HCT116 (cell line): ENCODE results near the gene CST4. TPM values are rescaled to one million over a fixed set of nuclear protein-coding genes. Genes with fewer than 3 reads are reported as not detected.

Experiments used
- ATAC-seq: fragments of 200-7000 bp; cut with Tn5 transposase; 2 replicates; pipeline ENCODE4 v1.9.1; 2020; ENCODE audit warnings: mild to moderate bottlenecking, moderate library complexity
- BruUV-seq: library from RNA; stranded (reverse); fragments of 400-500 nt; replicated peaks from 2 replicates; lab custom pipeline; 2021; lab: Mats Ljungman, UMichigan
- CTCF ChIA-PET: fragments of 300-600 bp; sonication (Branson Sonifier 250); formaldehyde crosslinking; loops from one replicate; lab custom pipeline; 2021; ENCODE audit warnings: antibody characterized with exemption; lab: Charles Lee
- POLR2A ChIA-PET: fragments of 300-600, 350-600 bp; sonication (Branson Sonifier 250); formaldehyde crosslinking; loops from one replicate; lab custom pipeline; 2021; ENCODE audit warnings: antibody characterized with exemption; lab: Charles Lee
- RAD21 ChIA-PET, 2 experiments: fragments of 300-600 bp; sonication (Branson Sonifier 250); formaldehyde crosslinking; loops; one replicate each; lab custom pipeline; 2023; ENCODE audit warnings: low total read pairs in 2 of 2; ENCODE audit not compliant: uncharacterized antibody in 2 of 2, unreplicated experiment in 2 of 2, low non-redundant PET in 1 of 2; lab: Charles Lee
- DNase-seq: peaks from one replicate; pipeline ENCODE4 v3.0.0-alpha.2; 2010; ENCODE audit warnings: low read depth, low spot score
- H2AFZ ChIP-seq: fragments of 200-600 bp; shearing (Covaris generic), sonication (generic); 2 replicates; pipeline ENCODE4 v1.6.1; 2017; ENCODE audit warnings: low read depth, mixed run types, mixed read lengths, antibody characterized with exemption, low read length; ENCODE audit not compliant: poor library complexity, severe bottlenecking
- H3K27ac ChIP-seq: 2 replicates; pipeline ENCODE4 v1.5.1; 2012; ENCODE audit warnings: low read depth, low read length
- H3K27me3 ChIP-seq: fragments of 200-600 bp; sonication (generic); 2 replicates; pipeline ENCODE4 v1.6.1; 2016; ENCODE audit warnings: mixed run types, low read length, mixed read lengths; ENCODE audit not compliant: insufficient read depth
- H3K36me3 ChIP-seq, 2 experiments: fragments of 200-500 bp in 1 of 2; fragments of 200-600 bp in 1 of 2; sonication (Bioruptor generic) in 1 of 2; sonication (generic) in 1 of 2; 2 replicates each; pipeline versions ENCODE4 v1.5.1 to v1.6.1; 2014 to 2016; ENCODE audit warnings: low read length in 2 of 2, inconsistent platforms in 1 of 2, mixed read lengths in 1 of 2, mixed run types in 1 of 2; ENCODE audit not compliant: insufficient read depth in 2 of 2, control insufficient read depth in 1 of 2
- H3K4me1 ChIP-seq, 2 experiments: fragments of 200-600 bp in 1 of 2; sonication (generic) in 1 of 2; 2 replicates each; pipeline versions ENCODE4 v1.5.1 to v1.6.1; 2012 to 2017; ENCODE audit warnings: low read length in 2 of 2, inconsistent platforms in 1 of 2, mild to moderate bottlenecking in 1 of 2, mixed read lengths in 1 of 2, mixed run types in 1 of 2, moderate library complexity in 1 of 2; ENCODE audit not compliant: insufficient read depth in 2 of 2, control insufficient read depth in 1 of 2
- H3K4me2 ChIP-seq: fragments of 200-600 bp; sonication (generic); 2 replicates; pipeline ENCODE4 v1.6.1; 2017; ENCODE audit warnings: mixed run types, low read length, mixed read lengths
- H3K4me3 ChIP-seq, 2 experiments: fragments of 200-600 bp in 1 of 2; sonication (generic) in 1 of 2; replicated peaks in 1 of 2; 2 replicates each; pipeline ENCODE4 v1.5.1; 2011 to 2016; ENCODE audit warnings: low read length in 2 of 2, control low read depth in 1 of 2, low read depth in 1 of 2, mild to moderate bottlenecking in 1 of 2, mixed read lengths in 1 of 2, mixed run types in 1 of 2
- H3K79me2 ChIP-seq: fragments of 200-600 bp; sonication (generic); 2 replicates; pipeline ENCODE4 v1.6.1; 2017; ENCODE audit warnings: mild to moderate bottlenecking, mixed run types, low read length, moderate library complexity, mixed read lengths; ENCODE audit not compliant: insufficient read depth
- H3K9ac ChIP-seq: fragments of 200-600 bp; sonication (generic); 2 replicates; pipeline ENCODE4 v1.6.1; 2016; ENCODE audit warnings: low read length, mixed read lengths
- H3K9me2 ChIP-seq: fragments of 200-600 bp; sonication (generic), shearing (Covaris generic); 2 replicates; pipeline ENCODE4 v1.6.1; 2017; ENCODE audit warnings: mixed run types, mild to moderate bottlenecking, moderate library complexity; ENCODE audit not compliant: insufficient read depth
- H3K9me3 ChIP-seq, 2 experiments: fragments of 200-500 bp in 1 of 2; fragments of 200-600 bp in 1 of 2; sonication (Bioruptor generic) in 1 of 2; sonication (generic) in 1 of 2; 2 replicates each; pipeline ENCODE4 v1.6.1; 2014 to 2017; ENCODE audit warnings: low read length in 2 of 2, mixed read lengths in 2 of 2, inconsistent platforms in 1 of 2, low read depth in 1 of 2, mild to moderate bottlenecking in 1 of 2, mixed run types in 1 of 2, moderate library complexity in 1 of 2; ENCODE audit not compliant: control insufficient read depth in 1 of 2, insufficient read depth in 1 of 2
- H4K20me1 ChIP-seq: fragments of 200-600 bp; sonication (generic), shearing (Covaris generic); 2 replicates; pipeline ENCODE4 v1.6.1; 2017; ENCODE audit warnings: mixed run types, mild to moderate bottlenecking, moderate library complexity; ENCODE audit not compliant: insufficient read depth
- CEBPB ChIP-seq: IDR thresholded peaks from 2 replicates; pipeline ENCODE4 v1.6.1; 2012; ENCODE audit warnings: low read depth
- EGR1 ChIP-seq: IDR thresholded peaks from 2 replicates; pipeline ENCODE4 v1.6.1; 2012; ENCODE audit warnings: low read depth
- ELF1 ChIP-seq: IDR thresholded peaks from 2 replicates; pipeline ENCODE4 v1.6.1; 2012; ENCODE audit warnings: low read depth, borderline replicate concordance
- FOSL1 ChIP-seq: IDR thresholded peaks from 2 replicates; pipeline ENCODE4 v1.6.1; 2012; ENCODE audit warnings: low read depth
- JUND ChIP-seq: IDR thresholded peaks from 2 replicates; pipeline ENCODE4 v1.6.1; 2012
- POLR2A ChIP-seq: IDR thresholded peaks from 2 replicates; pipeline ENCODE4 v1.7.0; 2011; ENCODE audit warnings: borderline replicate concordance; ENCODE audit not compliant: insufficient read depth, insufficient read length; ENCODE audit errors: extremely low read depth
- POLR2AphosphoS5 ChIP-seq: IDR thresholded peaks from 2 replicates; pipeline ENCODE4 v1.6.1; 2011; ENCODE audit warnings: mild to moderate bottlenecking, low read depth, low read length, moderate library complexity
- SIN3A ChIP-seq: IDR thresholded peaks from 2 replicates; pipeline ENCODE4 v1.6.1; 2012; ENCODE audit warnings: low read depth
- SP1 ChIP-seq: IDR thresholded peaks from 2 replicates; pipeline ENCODE4 v1.6.1; 2012; ENCODE audit warnings: low read depth
- SRF ChIP-seq: IDR thresholded peaks from 2 replicates; pipeline ENCODE4 v1.6.1; 2012; ENCODE audit warnings: low read depth
- TCF7L2 ChIP-seq: IDR thresholded peaks from 2 replicates; pipeline ENCODE4 v1.7.0; 2011; ENCODE audit warnings: borderline replicate concordance, inconsistent platforms; ENCODE audit not compliant: insufficient read depth, insufficient read length; ENCODE audit errors: extremely low read depth
- ZBTB33 ChIP-seq: IDR thresholded peaks from 2 replicates; pipeline ENCODE4 v1.6.1; 2011; ENCODE audit warnings: mild to moderate bottlenecking, low read length, moderate library complexity; ENCODE audit not compliant: insufficient replicate concordance; ENCODE audit errors: extremely low read depth
- ZNF274 ChIP-seq: fragments of 200-500 bp; sonication (Bioruptor generic); IDR thresholded peaks from 2 replicates; pipeline ENCODE4 v1.6.1; 2014; ENCODE audit warnings: mild to moderate bottlenecking, low read depth, low read length, inconsistent platforms
- intact Hi-C: fragments of 100-400 bp; cut with micrococcal nuclease; formaldehyde crosslinking; loops from 2 replicates; pipeline ENCODE4 v1.10.0; 2022
- total RNA-seq: library from RNA; stranded (reverse); gene quantifications from one replicate; pipeline ENCODE4 v1.2.1, GENCODE V29; 2021; ENCODE audit not compliant: unreplicated experiment
- TF ChIP-seq, protein P1 (sequence below), 3 experiments: fragments of 200-600 bp in 1 of 3; sonication (generic) in 1 of 3; IDR thresholded peaks in 2 of 3; conservative IDR thresholded peaks in 1 of 3; 2 replicates each; pipeline ENCODE4 v1.5.1; 2012 to 2017; ENCODE audit warnings: low read depth in 2 of 3, low read length in 2 of 3, antibody characterized with exemption in 1 of 3, borderline replicate concordance in 1 of 3, control low read depth in 1 of 3, mild to moderate bottlenecking in 1 of 3, mixed read lengths in 1 of 3, mixed run types in 1 of 3, moderate library complexity in 1 of 3; ENCODE audit not compliant: insufficient read depth in 1 of 3
- TF ChIP-seq, protein P2 (sequence below): IDR thresholded peaks from 2 replicates; pipeline ENCODE4 v1.6.1; 2012

The CST4 gene
- total RNA-seq, 1 experiment from 2014 or later: not detected

DNA sequence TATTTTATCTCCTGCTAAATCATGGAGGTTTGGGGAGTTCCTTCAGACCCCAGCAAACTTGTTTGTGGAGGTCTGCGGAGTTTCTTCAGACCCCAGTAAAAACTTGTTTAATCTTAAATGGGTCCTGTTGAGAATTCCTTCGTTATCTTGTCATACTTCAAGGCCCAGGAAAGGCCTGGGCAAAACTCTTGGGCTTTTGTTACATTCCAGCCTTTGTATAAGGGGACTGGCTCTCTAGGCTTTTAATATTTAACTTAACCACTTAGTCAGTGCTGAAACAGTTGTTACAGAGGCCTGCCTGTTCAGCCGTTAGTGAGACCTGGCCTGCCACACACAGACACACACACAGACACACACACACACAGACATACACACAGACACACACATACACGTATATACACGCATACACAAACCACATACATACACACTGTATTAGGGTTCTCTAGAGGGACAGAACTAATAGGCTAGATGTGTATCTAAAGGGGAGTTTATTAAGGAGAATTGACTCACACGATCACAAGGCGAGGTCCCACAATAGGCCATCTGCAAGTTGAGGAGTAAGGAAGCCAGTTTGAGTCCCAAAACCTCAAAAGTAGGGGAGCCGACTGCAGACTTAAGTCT is 29.7 kb downstream of the CST4 start:
- no peak for ATAC-seq
- H3K27me3 ChIP-seq: no peaks in the 10 kb centered on the region
- no peak overlapping the region for H3K4me2 ChIP-seq
- no peaks in the 10 kb centered on the region for H3K9me3 ChIP-seq
- no peak overlapping the region for H3K4me3 ChIP-seq
- H3K27ac ChIP-seq: no peak overlapping the region
- BruUV-seq: no TSS peak
- H3K9me2 ChIP-seq: no peaks in the 10 kb centered on the region
- no peak for DNase-seq
- no peak overlapping the region for H2AFZ ChIP-seq
- no peaks in the 10 kb centered on the region for H4K20me1 ChIP-seq
- ChIA-PET POLR2A (no interaction called here), CTCF (no interaction called here), RAD21 (no interaction called here)
- no peaks in the 10 kb centered on the region for H3K79me2 ChIP-seq
- no peaks in the 10 kb centered on the region for H3K4me1 ChIP-seq
- no peak for TF ChIP-seq TCF7L2
- TF ChIP-seq ZNF274: no peak
- no peak for TF ChIP-seq ELF1
- TF ChIP-seq SP1: no peak
- TF ChIP-seq ZBTB33: no peak
- TF ChIP-seq FOSL1: no peak
- no peak for TF ChIP-seq EGR1
- no peak for TF ChIP-seq SRF
- TF ChIP-seq POLR2A: no peak
- TF ChIP-seq CEBPB: no peak
- TF ChIP-seq POLR2AphosphoS5: no peak
- TF ChIP-seq, protein P1, sequence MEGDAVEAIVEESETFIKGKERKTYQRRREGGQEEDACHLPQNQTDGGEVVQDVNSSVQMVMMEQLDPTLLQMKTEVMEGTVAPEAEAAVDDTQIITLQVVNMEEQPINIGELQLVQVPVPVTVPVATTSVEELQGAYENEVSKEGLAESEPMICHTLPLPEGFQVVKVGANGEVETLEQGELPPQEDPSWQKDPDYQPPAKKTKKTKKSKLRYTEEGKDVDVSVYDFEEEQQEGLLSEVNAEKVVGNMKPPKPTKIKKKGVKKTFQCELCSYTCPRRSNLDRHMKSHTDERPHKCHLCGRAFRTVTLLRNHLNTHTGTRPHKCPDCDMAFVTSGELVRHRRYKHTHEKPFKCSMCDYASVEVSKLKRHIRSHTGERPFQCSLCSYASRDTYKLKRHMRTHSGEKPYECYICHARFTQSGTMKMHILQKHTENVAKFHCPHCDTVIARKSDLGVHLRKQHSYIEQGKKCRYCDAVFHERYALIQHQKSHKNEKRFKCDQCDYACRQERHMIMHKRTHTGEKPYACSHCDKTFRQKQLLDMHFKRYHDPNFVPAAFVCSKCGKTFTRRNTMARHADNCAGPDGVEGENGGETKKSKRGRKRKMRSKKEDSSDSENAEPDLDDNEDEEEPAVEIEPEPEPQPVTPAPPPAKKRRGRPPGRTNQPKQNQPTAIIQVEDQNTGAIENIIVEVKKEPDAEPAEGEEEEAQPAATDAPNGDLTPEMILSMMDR (IDR thresholded peaks at IDR 0.05 in 2 of 3, conservative IDR thresholded peaks at IDR 0.05 in 1 of 3; ENCODE audit: borderline replicate concordance in 1 of 3, insufficient read depth in 1 of 3, low read depth in 2 of 3, low read length in 2 of 3): no peak
- no peak for TF ChIP-seq SIN3A
- TF ChIP-seq JUND: no peak
- TF ChIP-seq, protein P2, sequence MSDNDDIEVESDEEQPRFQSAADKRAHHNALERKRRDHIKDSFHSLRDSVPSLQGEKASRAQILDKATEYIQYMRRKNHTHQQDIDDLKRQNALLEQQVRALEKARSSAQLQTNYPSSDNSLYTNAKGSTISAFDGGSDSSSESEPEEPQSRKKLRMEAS: no peak
- TF ChIP-seq, all 23 proteins: peak for 0
- intact Hi-C loops: no loop called here
- no peak overlapping the region for H3K9ac ChIP-seq
- H3K36me3 ChIP-seq: no peaks in the 10 kb centered on the region
